WTC11 (cell line): ENCODE data around the gene SPOCK1.

ENCODE experiments used
- ATF1 ChIP-seq: sonication (generic); formaldehyde crosslinking; IDR thresholded peaks from 2 replicates; pipeline ENCODE4 v1.8.1; 2023; ENCODE audit warnings: mild to moderate bottlenecking, moderate library complexity, missing genetic modification reagents
- CBFB ChIP-seq: sonication (generic); formaldehyde crosslinking; IDR thresholded peaks from 2 replicates; pipeline ENCODE4 v1.8.1; 2022; ENCODE audit warnings: mild to moderate bottlenecking, low read depth, missing genetic modification reagents
- CREB1 ChIP-seq: sonication (generic); formaldehyde crosslinking; IDR thresholded peaks from 2 replicates; pipeline ENCODE4 v1.8.0; 2023; ENCODE audit warnings: mild to moderate bottlenecking, missing genetic modification reagents
- NR2C2 ChIP-seq: sonication (generic); formaldehyde crosslinking; IDR thresholded peaks from 2 replicates; pipeline ENCODE4 v1.8.0; 2022; ENCODE audit warnings: mild to moderate bottlenecking, missing genetic modification reagents
- SMAD3 ChIP-seq: sonication (generic); formaldehyde crosslinking; IDR thresholded peaks from 2 replicates; pipeline ENCODE4 v1.8.0; 2022; ENCODE audit warnings: missing genetic modification reagents, mild to moderate bottlenecking, borderline replicate concordance
- TCF7 ChIP-seq: sonication (generic); formaldehyde crosslinking; IDR thresholded peaks from 2 replicates; pipeline ENCODE4 v1.8.0; 2022; ENCODE audit warnings: mild to moderate bottlenecking, low read depth, missing genetic modification reagents, moderate library complexity
- ZNF232 ChIP-seq: sonication (generic); formaldehyde crosslinking; IDR thresholded peaks from 2 replicates; pipeline ENCODE4 v1.8.0; 2022; ENCODE audit warnings: mild to moderate bottlenecking, missing genetic modification reagents
- TF ChIP-seq, protein P1 (sequence below): fragments of 200-600 bp; IDR thresholded peaks from 2 replicates; pipeline ENCODE4 v1.8.0; 2022; ENCODE audit warnings: antibody characterized with exemption
- TF ChIP-seq, protein P2 (sequence below): sonication (generic); formaldehyde crosslinking; IDR thresholded peaks from 2 replicates; pipeline ENCODE4 v1.8.1; 2022; ENCODE audit warnings: low read depth, mild to moderate bottlenecking, moderate library complexity, missing genetic modification reagents, borderline replicate concordance
- TF ChIP-seq, protein P3 (sequence below): sonication (generic); formaldehyde crosslinking; IDR thresholded peaks from 2 replicates; pipeline ENCODE4 v1.8.1; 2023; ENCODE audit warnings: mild to moderate bottlenecking, missing genetic modification reagents, moderate library complexity
- TF ChIP-seq, protein P4 (sequence below): sonication (generic); formaldehyde crosslinking; IDR thresholded peaks from 2 replicates; pipeline ENCODE4 v1.8.0; 2023; ENCODE audit warnings: missing genetic modification reagents
- TF ChIP-seq, protein P5 (sequence below): sonication (generic); formaldehyde crosslinking; IDR thresholded peaks from 2 replicates; pipeline ENCODE4 v1.8.0; 2022; ENCODE audit warnings: missing genetic modification reagents

DNA sequence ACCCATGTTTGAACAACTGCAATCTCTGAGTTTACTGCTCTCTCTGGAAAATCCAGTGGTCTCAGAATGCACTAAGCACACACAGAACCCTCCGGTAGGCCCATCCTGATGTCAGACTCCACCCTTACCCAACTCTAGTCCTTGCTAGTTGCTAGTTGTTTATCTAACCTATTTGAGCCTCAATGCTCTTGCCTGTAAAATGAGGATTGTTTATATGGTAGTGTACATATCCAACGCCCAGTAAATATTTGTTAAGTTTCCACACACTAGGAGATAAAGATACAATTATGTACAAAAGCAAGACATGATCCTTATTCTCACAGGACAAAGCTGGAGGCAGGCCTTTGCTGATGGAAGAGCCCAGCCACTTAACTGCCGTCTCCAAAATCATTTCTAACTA is 192.2 kb downstream of the SPOCK1 start:
- TF ChIP-seq, protein P1, sequence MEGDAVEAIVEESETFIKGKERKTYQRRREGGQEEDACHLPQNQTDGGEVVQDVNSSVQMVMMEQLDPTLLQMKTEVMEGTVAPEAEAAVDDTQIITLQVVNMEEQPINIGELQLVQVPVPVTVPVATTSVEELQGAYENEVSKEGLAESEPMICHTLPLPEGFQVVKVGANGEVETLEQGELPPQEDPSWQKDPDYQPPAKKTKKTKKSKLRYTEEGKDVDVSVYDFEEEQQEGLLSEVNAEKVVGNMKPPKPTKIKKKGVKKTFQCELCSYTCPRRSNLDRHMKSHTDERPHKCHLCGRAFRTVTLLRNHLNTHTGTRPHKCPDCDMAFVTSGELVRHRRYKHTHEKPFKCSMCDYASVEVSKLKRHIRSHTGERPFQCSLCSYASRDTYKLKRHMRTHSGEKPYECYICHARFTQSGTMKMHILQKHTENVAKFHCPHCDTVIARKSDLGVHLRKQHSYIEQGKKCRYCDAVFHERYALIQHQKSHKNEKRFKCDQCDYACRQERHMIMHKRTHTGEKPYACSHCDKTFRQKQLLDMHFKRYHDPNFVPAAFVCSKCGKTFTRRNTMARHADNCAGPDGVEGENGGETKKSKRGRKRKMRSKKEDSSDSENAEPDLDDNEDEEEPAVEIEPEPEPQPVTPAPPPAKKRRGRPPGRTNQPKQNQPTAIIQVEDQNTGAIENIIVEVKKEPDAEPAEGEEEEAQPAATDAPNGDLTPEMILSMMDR = no peak
- TF ChIP-seq SMAD3 (CRISPR knock-in tag) (no peak), ZNF232 (CRISPR knock-in tag) (no peak), ATF1 (no peak), TCF7 (no peak), NR2C2 (CRISPR knock-in tag) (no peak), CREB1 (no peak), CBFB (no peak)
- TF ChIP-seq, protein P2, sequence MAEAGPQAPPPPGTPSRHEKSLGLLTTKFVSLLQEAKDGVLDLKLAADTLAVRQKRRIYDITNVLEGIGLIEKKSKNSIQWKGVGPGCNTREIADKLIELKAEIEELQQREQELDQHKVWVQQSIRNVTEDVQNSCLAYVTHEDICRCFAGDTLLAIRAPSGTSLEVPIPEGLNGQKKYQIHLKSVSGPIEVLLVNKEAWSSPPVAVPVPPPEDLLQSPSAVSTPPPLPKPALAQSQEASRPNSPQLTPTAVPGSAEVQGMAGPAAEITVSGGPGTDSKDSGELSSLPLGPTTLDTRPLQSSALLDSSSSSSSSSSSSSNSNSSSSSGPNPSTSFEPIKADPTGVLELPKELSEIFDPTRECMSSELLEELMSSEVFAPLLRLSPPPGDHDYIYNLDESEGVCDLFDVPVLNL (CRISPR knock-in tag) = no peak
- TF ChIP-seq, protein P3, sequence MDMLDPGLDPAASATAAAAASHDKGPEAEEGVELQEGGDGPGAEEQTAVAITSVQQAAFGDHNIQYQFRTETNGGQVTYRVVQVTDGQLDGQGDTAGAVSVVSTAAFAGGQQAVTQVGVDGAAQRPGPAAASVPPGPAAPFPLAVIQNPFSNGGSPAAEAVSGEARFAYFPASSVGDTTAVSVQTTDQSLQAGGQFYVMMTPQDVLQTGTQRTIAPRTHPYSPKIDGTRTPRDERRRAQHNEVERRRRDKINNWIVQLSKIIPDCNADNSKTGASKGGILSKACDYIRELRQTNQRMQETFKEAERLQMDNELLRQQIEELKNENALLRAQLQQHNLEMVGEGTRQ = no peak
- TF ChIP-seq, protein P4, sequence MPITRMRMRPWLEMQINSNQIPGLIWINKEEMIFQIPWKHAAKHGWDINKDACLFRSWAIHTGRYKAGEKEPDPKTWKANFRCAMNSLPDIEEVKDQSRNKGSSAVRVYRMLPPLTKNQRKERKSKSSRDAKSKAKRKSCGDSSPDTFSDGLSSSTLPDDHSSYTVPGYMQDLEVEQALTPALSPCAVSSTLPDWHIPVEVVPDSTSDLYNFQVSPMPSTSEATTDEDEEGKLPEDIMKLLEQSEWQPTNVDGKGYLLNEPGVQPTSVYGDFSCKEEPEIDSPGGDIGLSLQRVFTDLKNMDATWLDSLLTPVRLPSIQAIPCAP = no peak
- TF ChIP-seq, protein P5, sequence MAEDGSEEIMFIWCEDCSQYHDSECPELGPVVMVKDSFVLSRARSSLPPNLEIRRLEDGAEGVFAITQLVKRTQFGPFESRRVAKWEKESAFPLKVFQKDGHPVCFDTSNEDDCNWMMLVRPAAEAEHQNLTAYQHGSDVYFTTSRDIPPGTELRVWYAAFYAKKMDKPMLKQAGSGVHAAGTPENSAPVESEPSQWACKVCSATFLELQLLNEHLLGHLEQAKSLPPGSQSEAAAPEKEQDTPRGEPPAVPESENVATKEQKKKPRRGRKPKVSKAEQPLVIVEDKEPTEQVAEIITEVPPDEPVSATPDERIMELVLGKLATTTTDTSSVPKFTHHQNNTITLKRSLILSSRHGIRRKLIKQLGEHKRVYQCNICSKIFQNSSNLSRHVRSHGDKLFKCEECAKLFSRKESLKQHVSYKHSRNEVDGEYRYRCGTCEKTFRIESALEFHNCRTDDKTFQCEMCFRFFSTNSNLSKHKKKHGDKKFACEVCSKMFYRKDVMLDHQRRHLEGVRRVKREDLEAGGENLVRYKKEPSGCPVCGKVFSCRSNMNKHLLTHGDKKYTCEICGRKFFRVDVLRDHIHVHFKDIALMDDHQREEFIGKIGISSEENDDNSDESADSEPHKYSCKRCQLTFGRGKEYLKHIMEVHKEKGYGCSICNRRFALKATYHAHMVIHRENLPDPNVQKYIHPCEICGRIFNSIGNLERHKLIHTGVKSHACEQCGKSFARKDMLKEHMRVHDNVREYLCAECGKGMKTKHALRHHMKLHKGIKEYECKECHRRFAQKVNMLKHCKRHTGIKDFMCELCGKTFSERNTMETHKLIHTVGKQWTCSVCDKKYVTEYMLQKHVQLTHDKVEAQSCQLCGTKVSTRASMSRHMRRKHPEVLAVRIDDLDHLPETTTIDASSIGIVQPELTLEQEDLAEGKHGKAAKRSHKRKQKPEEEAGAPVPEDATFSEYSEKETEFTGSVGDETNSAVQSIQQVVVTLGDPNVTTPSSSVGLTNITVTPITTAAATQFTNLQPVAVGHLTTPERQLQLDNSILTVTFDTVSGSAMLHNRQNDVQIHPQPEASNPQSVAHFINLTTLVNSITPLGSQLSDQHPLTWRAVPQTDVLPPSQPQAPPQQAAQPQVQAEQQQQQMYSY (CRISPR knock-in tag) = no peak
